ENCODE data around the gene THAP11. TPM values are rescaled to one million over a fixed set of nuclear protein-coding genes. Genes with fewer than 3 reads are reported as not detected.
A peak's percentile ranks its signal among the peaks of the same experiment; 100 is the strongest.

The THAP11 gene
- total and polyA plus RNA-seq, 2 of the 13 experiments (the other 11 are each of a cell fraction or from before 2014, with no cell fraction given), result 44.2 to 53.4 TPM

DNA sequence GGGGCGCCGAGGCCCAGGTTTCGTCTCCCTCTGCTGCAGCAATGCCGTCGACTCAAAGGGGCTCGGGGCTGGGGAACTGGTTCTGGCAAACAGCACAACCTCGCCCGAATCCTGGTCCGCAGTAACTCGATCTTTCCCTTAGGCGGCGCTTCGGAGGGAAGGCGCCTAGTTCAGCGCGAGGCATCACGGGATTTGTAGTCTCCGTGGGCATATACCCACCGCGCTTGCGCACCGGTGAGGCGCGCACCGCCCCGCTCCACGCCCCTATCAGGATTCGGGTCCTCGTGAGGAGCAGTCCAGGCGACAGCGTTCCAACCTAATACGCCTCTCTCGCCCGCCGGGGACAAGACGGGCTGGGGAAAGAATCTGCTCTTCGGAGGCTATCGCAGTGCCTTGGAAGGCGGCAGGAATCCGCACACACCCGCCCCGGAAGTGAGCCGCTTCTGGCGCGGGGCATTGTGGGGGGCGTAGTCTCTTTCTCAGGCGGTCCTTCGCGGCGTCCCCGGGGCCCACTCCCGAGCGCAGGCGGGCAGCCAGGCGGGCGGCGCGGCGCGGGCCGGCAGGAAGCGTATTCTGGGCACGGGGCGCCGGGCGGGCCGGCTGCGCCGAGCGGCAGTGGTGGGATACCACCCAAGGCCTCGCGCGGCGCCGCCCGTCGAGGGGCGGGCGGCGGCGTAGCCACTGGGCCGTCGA, at the start of gene THAP11 (continued):
- no peak for TF ChIP-seq ZNF253 (CRISPR knock-in tag; IDR thresholded peaks at IDR 0.05; ENCODE audit: borderline replicate concordance)
- 0 out of 2 replicates have a peak, but pooled peaks have one; percentile 52 for TF ChIP-seq MAF1 (CRISPR knock-in tag; IDR thresholded peaks at IDR 0.05; ENCODE audit: borderline replicate concordance)
- 0 out of 2 replicates have a peak, but pooled peaks have one; percentile 63 for TF ChIP-seq ZNF749 (CRISPR knock-in tag; IDR thresholded peaks at IDR 0.05; ENCODE audit: borderline replicate concordance)
- TF ChIP-seq, protein P1, sequence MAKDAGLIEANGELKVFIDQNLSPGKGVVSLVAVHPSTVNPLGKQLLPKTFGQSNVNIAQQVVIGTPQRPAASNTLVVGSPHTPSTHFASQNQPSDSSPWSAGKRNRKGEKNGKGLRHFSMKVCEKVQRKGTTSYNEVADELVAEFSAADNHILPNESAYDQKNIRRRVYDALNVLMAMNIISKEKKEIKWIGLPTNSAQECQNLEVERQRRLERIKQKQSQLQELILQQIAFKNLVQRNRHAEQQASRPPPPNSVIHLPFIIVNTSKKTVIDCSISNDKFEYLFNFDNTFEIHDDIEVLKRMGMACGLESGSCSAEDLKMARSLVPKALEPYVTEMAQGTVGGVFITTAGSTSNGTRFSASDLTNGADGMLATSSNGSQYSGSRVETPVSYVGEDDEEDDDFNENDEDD (CRISPR knock-in tag; IDR thresholded peaks at IDR 0.05; ENCODE audit: borderline replicate concordance), result peak; percentile 81
- peak; percentile 65; the same call in 1 of the 2 replicates for TF ChIP-seq HOXA3 (CRISPR knock-in tag; IDR thresholded peaks at IDR 0.05)
- TF ChIP-seq CHCHD3 (CRISPR knock-in tag; IDR thresholded peaks at IDR 0.05), result 0 out of 2 replicates have a peak, but pooled peaks have one; percentile 68
- peak; percentile 90 for TF ChIP-seq ZNF446 (CRISPR knock-in tag; IDR thresholded peaks at IDR 0.05)
- no peak for TF ChIP-seq PCBP2 (optimal IDR thresholded peaks at IDR 0.05; ENCODE audit: low read depth, low read length, poor library complexity, severe bottlenecking)
- TF ChIP-seq, protein P2, sequence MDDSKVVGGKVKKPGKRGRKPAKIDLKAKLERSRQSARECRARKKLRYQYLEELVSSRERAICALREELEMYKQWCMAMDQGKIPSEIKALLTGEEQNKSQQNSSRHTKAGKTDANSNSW (CRISPR knock-in tag; IDR thresholded peaks at IDR 0.05; ENCODE audit: borderline replicate concordance), result no peak
- no peak for TF ChIP-seq ZNF354B (CRISPR knock-in tag; IDR thresholded peaks at IDR 0.05)
- peak; percentile 90 for TF ChIP-seq KLF11 (CRISPR knock-in tag; IDR thresholded peaks at IDR 0.05)
- no peak for TF ChIP-seq RERE (CRISPR knock-in tag; IDR thresholded peaks at IDR 0.05; ENCODE audit: low read depth)
- 0 out of 2 replicates have a peak, but pooled peaks have one; percentile 58 for TF ChIP-seq GFI1 (CRISPR knock-in tag; IDR thresholded peaks at IDR 0.05; ENCODE audit: borderline replicate concordance)
- peak; percentile 84 for TF ChIP-seq HMGXB3 (CRISPR knock-in tag; IDR thresholded peaks at IDR 0.05; ENCODE audit: borderline replicate concordance)
- TF ChIP-seq POGZ (CRISPR knock-in tag; IDR thresholded peaks at IDR 0.05), result 0 out of 2 replicates have a peak, but pooled peaks have one; percentile 39
- 0 out of 2 replicates have a peak, but pooled peaks have one; percentile 56 for TF ChIP-seq SP140L (CRISPR knock-in tag; IDR thresholded peaks at IDR 0.05; ENCODE audit: borderline replicate concordance)
- peak; percentile 44; the same call in 1 of the 2 replicates for TF ChIP-seq ZNF556 (CRISPR knock-in tag; IDR thresholded peaks at IDR 0.05; ENCODE audit: borderline replicate concordance)

Data from HepG2 (cell line).